ENCODE data around the gene LIMD2. TPM values are rescaled to one million over a fixed set of nuclear protein-coding genes. Genes with fewer than 3 reads are reported as not detected.

LIMD2 gene
- total RNA-seq, 1 donor from 2014 or later: 7.5 TPM

- DNase-seq (ENCODE audit: low spot score): no peak
These were observed 13.7 kb downstream of the LIMD2 start for GRCh38 chr17:63686138-63686685.

GRCh38 chr17:63685578-63685977 lies 14.3 kb downstream of the LIMD2 start:
- DNase-seq (ENCODE audit: low spot score): no peak
- intact Hi-C loops (cut with DNase I): no loop called here

More at GRCh38 chr17:63686138-63686685, 13.7 kb downstream of the LIMD2 start:
- intact Hi-C loops (cut with DNase I): no loop called here

- DNase-seq (ENCODE audit: low spot score): no peak
- intact Hi-C loops (cut with DNase I): no loop called here
These were observed 14.9 kb downstream of the LIMD2 start for GRCh38 chr17:63685041-63685440.

GRCh38 chr17:63682981-63683380 lies 16.9 kb downstream of the LIMD2 start:
- intact Hi-C loops (cut with DNase I): no loop called here

GRCh38 chr17:63682441-63682840 lies 17.5 kb downstream of the LIMD2 start:
- no peak for DNase-seq (ENCODE audit: low spot score)
- intact Hi-C loops (cut with DNase I): no loop called here

More at GRCh38 chr17:63682981-63683380, 16.9 kb downstream of the LIMD2 start:
- DNase-seq (ENCODE audit: low spot score): no peak

GRCh38 chr17:63681530-63681929 lies 18.4 kb downstream of the LIMD2 start:
- intact Hi-C loops (cut with DNase I): no loop called here
- no peak for DNase-seq (ENCODE audit: low spot score)

DNA sequence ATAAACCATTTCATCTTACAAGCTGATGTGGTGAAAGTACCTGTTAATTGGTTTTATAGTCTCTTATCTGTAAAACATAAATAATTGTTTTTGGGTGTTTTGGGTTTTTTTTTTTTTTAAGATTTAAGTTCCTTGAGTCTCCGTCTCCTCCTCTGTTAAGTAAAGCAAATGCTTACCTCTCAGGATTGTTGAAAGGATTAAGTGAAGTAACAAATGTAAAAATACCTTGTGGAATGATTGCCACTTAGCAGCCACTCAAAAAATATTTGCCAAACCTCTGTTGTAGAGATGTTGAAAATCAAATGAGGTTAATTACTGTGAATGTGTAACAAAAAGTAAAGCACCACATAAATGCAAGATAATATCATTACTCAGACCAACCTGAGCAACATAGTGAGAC lies 19.2 kb downstream of the LIMD2 start:
- DNase-seq (ENCODE audit: low spot score): no peak
- intact Hi-C loops (cut with DNase I): no loop called here

GRCh38 chr17:63679214-63679613 lies 20.7 kb downstream of the LIMD2 start:
- intact Hi-C loops (cut with DNase I): no loop called here
- no peak for DNase-seq (ENCODE audit: low spot score)

DNA sequence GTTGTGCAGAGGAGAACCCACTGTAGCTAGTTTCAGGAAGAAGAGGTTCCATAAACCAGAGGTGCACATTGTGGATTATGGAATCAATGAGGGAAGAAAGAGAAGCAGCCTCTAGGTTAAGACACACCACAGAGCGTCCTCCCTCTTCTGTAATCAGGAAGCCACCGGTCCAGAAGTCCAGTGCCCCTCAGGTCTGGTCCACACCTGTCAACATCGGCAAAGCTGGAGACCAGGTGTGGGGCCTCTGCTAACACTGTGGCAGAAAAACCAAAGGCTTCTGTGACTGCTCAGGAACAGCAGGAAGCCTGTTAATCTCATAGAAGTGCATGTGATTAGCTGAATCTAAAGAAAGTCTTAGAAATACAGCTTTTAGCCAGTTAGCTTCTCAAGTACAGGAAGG lies 23.3 kb downstream of the LIMD2 start:
- intact Hi-C loops (cut with DNase I): no loop called here
- DNase-seq (ENCODE audit: low spot score): no peak

DNA sequence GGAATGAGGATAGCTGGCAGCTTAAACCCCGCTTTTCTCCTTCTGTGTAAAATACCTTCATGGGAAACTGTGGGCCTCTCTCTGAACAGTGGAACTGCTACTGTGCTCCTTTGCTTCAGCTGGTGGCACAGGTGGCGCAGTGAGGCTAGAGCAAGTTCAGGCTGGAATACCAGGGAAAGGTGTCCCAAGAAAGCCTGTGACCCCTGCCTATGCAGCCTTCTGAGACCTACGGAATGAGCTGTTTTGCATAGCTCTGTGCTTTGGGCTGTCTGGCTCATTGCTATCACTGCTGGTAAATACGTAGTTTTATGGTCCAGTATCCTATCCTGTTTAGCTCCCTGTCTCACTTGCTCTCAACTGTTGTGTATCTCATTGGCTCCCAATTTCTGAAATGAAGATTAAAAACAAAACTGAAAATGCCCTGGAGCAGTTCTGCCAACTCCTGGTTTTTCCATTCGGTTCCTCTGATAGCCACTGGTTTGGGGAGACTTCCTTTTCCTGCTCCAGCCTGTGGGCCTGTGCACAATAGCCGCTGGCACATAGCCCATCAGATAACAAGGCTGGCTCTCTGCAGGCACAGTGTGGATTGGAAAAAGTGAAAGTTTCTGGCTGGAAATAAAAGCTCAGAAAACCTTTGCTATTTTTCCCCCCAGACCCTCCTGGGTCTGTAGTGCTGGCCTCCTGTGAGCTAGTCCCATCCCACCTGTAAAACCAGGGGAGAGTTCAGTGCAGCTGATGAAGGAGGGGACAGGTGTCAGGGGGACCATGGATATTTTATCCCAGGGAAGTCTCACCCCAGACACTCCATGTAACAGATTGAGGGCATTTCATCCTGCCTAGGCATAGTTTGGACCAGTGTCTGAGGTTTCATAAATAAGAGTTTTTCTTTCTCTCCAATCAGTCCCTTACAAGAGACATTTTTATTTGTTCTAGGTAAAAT lies 24.0 kb downstream of the LIMD2 start:
- intact Hi-C loops (cut with DNase I): no loop called here
- no peak for DNase-seq (ENCODE audit: low spot score)

- intact Hi-C loops (cut with DNase I): no loop called here
- DNase-seq (ENCODE audit: low spot score): no peak
These were observed 24.7 kb downstream of the LIMD2 start for GRCh38 chr17:63675231-63675606.

DNA sequence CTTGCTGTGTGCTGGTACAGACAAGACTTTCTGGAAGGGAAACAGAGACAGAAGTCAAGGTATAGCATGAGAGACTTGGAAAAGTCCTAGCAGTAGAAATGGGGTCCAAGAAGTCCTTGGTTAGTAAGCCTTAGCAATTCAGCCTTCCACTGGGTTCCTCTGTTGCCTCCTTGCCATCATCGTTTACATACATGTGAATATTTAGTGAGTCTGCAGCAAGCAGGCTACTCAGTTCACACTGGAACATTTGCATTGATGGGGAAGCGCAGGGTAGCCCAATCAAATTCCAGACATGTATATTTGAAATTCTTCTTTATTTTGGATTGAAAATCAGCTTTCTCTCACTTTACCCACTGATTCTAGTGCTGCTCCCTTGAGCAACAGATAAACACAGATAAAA lies 27.1 kb downstream of the LIMD2 start:
- intact Hi-C loops (cut with DNase I): no loop called here
- no peak for DNase-seq (ENCODE audit: low spot score)

- DNase-seq (ENCODE audit: low spot score): no peak
- intact Hi-C loops (cut with DNase I): no loop called here
These were observed 34.3 kb downstream of the LIMD2 start for GRCh38 chr17:63665527-63666214.

- intact Hi-C loops (cut with DNase I): no loop called here
- DNase-seq (ENCODE audit: low spot score): no peak
These were observed 40.1 kb downstream of the LIMD2 start for GRCh38 chr17:63659850-63660249.

- intact Hi-C loops (cut with DNase I): no loop called here
These were observed 41.6 kb downstream of the LIMD2 start for GRCh38 chr17:63658366-63658765.

DNA sequence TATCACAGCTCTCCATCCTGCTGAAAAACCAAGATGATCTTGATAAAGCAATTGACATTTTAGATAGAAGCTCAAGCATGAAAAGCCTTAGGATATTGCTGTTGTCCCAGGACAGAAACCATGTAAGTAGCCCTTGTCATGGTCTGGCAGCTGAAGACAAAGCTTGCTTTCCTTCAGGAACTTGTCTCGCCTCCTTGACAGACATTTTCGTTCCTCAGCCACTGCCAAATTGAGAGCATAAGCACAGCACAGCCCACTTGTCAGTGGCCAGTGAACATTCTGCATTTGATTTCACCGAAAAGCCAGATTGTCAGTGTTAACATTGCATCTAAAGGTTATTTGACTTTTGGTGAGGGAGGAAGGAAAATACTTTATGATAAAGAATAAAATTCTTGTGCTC lies 42.1 kb downstream of the LIMD2 start:
- intact Hi-C loops (cut with DNase I): no loop called here
- no peak for DNase-seq (ENCODE audit: low spot score)

More at GRCh38 chr17:63658366-63658765, 41.6 kb downstream of the LIMD2 start:
- no peak for DNase-seq (ENCODE audit: low spot score)

DNA sequence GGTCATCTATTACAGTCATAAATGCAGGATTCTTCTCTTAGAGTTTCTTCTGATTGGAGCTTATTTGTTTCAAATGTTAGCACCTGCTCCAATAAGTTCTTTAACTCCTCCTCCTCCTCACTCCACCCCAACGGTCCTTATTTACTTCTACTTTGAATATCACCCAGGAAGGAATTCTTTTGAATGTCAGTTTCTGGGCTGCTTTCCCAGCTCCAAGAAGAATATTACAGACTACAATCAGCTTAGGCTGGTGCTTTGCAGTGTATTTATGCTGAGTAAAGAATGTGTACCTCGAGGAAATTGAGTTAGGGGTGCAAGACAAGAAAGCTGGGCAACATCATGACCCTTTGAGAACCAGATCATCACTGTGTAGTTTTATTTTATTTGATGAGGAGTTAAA lies 46.9 kb downstream of the LIMD2 start:
- DNase-seq (ENCODE audit: low spot score): no peak
- intact Hi-C loops (cut with DNase I): no loop called here

DNA sequence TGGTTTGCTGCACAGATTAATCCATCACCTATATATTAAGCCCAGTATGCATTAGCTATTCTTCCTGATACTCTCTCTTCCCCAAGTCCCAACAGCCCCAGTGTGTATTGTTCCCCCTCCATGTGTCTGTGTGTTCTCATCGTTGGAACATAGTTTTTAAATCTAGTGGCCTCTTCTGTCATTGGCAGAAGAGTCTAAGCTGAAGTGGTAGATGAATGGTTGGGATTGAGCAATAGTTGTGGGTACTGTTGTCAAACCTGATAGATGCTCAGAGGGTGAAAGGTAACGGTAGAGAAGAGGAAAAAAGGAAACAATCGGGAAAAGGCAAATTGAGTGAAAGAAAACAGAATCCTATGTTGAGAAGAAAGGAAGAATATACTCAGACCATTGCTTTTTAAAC lies 47.8 kb downstream of the LIMD2 start:
- intact Hi-C loops (cut with DNase I): no loop called here
- no peak for DNase-seq (ENCODE audit: low spot score)

- DNase-seq (ENCODE audit: low spot score): no peak
- intact Hi-C loops (cut with DNase I): no loop called here
These were observed 50.1 kb downstream of the LIMD2 start for GRCh38 chr17:63649813-63650212.

GRCh38 chr17:63647936-63648335 lies 52.0 kb downstream of the LIMD2 start:
- no peak for DNase-seq (ENCODE audit: low spot score)
- intact Hi-C loops (cut with DNase I): no loop called here

Data from cardiac septum (tissue), 1 donor.